ENCODE data around the gene TBC1D22B. TPM values are rescaled to one million over a fixed set of nuclear protein-coding genes. Genes with fewer than 3 reads are reported as not detected.

Gene TBC1D22B
- total and polyA plus RNA-seq, 2 of the 13 experiments (the other 11 are each of a cell fraction or from before 2014, with no cell fraction given), result 9.7 to 12.9 TPM

GRCh38 chr6:37306624-37307222, 49.2 kb downstream of the TBC1D22B start:
- intact Hi-C loops (cut with micrococcal nuclease; ENCODE audit: unreplicated experiment) (loop anchor here (2.0 kb wide), 1 partner anchor 74 kb away; no protein-coding TSS in a partner anchor), in situ Hi-C loops (cut with HindIII; ENCODE audit: extremely low pct_ligation_motif_present, low pct_unique_long_range_greater_than_20kb) (no loop called here)
- Histone ChIP-seq H3K4me3 (replicated peaks in 1 of 3; ENCODE audit: insufficient read depth in 1 of 3, low read depth in 2 of 3, low read length in 3 of 3) (no peak overlapping the region), H3K9me3 (ENCODE audit: low read length) (no peaks in the 10 kb centered on the region), H3K79me2 (ENCODE audit: insufficient read depth, low read length) (no peaks in the 10 kb centered on the region), H4K20me1 (ENCODE audit: insufficient read depth, low read length) (no peaks in the 10 kb centered on the region), H3K27ac (ENCODE audit: extremely low read length, insufficient read depth, low read length) (no peak overlapping the region), H3K36me3 (replicated peaks in 1 of 2; ENCODE audit: control insufficient read depth in 1 of 2, insufficient read depth in 2 of 2, low read length in 2 of 2) (peaks cover 13 to 49% of the 10 kb centered on the region in 2 experiments; a peak in 4 of 5 replicates), H3K9ac (ENCODE audit: insufficient read depth, low read depth, low read length) (no peak overlapping the region), H2AFZ (ENCODE audit: low read length) (no peak overlapping the region), H3K4me2 (ENCODE audit: low read depth, low read length) (no peak overlapping the region), H3K4me1 (ENCODE audit: insufficient read depth, low read length) (no peaks in the 10 kb centered on the region), H3K27me3 (ENCODE audit: control insufficient read depth in 1 of 2, insufficient read depth in 2 of 2, low read length in 2 of 2) (no peaks in the 10 kb centered on the region)
- TF ChIP-seq ATF7 (IDR thresholded peaks at IDR 0.05), result no peak
- no peak for TF ChIP-seq ATF7 (CRISPR knock-in tag; IDR thresholded peaks at IDR 0.05)
- TF ChIP-seq SOX6 (IDR thresholded peaks at IDR 0.05), result no peak
- no peak for TF ChIP-seq SOX6 (CRISPR knock-in tag; IDR thresholded peaks at IDR 0.05)
- no peak for TF ChIP-seq HNRNPH1 (optimal IDR thresholded peaks at IDR 0.05; ENCODE audit: low read depth, low read length)
- no peak for TF ChIP-seq KLF6 (CRISPR knock-in tag; IDR thresholded peaks at IDR 0.05)
- TF ChIP-seq HIC2 (CRISPR knock-in tag; IDR thresholded peaks at IDR 0.05; ENCODE audit: low read depth), result no peak
- TF ChIP-seq RELA (CRISPR knock-in tag; IDR thresholded peaks at IDR 0.05), result no peak
- TF ChIP-seq TCF7 (IDR thresholded peaks at IDR 0.05; ENCODE audit: low read depth), result no peak
- TF ChIP-seq ZNF674 (CRISPR knock-in tag; IDR thresholded peaks at IDR 0.05; ENCODE audit: low read depth), result no peak
- TF ChIP-seq ZNF282 (IDR thresholded peaks at IDR 0.05; ENCODE audit: partially characterized antibody), result no peak
- TF ChIP-seq ZNF749 (CRISPR knock-in tag; IDR thresholded peaks at IDR 0.05; ENCODE audit: borderline replicate concordance), result no peak
- TF ChIP-seq ZBTB40 (IDR thresholded peaks at IDR 0.05), result no peak
- TF ChIP-seq ZBTB40 (CRISPR knock-in tag; IDR thresholded peaks at IDR 0.05), result no peak
- no peak for TF ChIP-seq MED13 (CRISPR knock-in tag; IDR thresholded peaks at IDR 0.05)
- WGBS (ENCODE audit: low lambda C conversion rate), result 92% methylated on average over 4 of the region's 4 CpGs
- no TSS peak for BruUV-seq (replicated peaks)
- ChIA-PET POLR2A (no interaction called here), CTCF (ENCODE audit: low intra/inter-chr PET ratio, low total read pairs) (no interaction called here)
- DNase-seq (ENCODE audit: low spot score) (no peak), ATAC-seq (no peak), FAIRE-seq (no peak)

Measured in HepG2 (cell line).